GM21825 (cell line): ENCODE data around the gene ZPR1.
"Not testable (repeated sequence)": the region's sequence is repeated elsewhere in the genome, so short reads cannot be mapped to it uniquely, and the experiment has no call there.

Experiments used
- ATAC-seq: cut with Tn5 transposase; IDR thresholded peaks from one replicate; pipeline ENCODE4 v1.9.1; 2021; ENCODE audit warnings: mild to moderate bottlenecking, moderate library complexity; ENCODE audit not compliant: unreplicated experiment

The ZPR1 gene, protein sequence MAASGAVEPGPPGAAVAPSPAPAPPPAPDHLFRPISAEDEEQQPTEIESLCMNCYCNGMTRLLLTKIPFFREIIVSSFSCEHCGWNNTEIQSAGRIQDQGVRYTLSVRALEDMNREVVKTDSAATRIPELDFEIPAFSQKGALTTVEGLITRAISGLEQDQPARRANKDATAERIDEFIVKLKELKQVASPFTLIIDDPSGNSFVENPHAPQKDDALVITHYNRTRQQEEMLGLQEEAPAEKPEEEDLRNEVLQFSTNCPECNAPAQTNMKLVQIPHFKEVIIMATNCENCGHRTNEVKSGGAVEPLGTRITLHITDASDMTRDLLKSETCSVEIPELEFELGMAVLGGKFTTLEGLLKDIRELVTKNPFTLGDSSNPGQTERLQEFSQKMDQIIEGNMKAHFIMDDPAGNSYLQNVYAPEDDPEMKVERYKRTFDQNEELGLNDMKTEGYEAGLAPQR

DNA sequence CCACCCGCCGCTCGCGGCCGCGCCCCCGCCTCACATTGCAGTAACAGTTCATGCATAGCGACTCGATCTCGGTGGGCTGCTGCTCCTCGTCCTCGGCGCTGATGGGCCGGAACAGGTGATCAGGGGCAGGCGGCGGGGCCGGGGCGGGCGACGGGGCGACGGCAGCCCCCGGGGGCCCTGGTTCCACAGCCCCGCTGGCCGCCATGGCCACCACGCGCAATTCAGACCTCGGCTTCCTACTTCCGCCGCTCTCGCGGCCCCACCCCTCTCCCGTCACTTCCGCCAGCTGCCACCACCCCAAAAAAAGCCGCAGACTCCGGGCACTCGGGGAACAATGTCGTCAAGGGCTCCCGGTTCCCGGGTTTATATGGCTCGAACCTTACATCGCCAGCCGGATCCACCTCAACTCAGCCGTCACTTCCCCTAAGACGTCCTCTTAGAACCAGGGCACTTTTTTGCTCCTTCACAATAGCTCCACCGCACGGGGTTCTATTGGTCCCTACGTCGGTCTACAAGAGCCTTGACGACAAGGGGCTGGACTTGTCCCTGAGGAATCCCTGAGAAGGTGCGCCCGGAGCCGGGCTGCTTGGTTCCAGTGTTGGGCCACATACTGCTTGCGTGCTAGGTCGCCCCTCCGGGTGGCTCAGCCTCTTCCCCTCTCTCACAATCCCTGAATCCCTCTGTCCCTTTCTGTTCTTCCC is at the start of gene ZPR1:
Gene ZPR1 (minus strand): TSS at position 238 of the 701 bp plus-strand sequence. CDS start 33 bp downstream, at position 205.
- peak; percentile 82 for ATAC-seq

DNA sequence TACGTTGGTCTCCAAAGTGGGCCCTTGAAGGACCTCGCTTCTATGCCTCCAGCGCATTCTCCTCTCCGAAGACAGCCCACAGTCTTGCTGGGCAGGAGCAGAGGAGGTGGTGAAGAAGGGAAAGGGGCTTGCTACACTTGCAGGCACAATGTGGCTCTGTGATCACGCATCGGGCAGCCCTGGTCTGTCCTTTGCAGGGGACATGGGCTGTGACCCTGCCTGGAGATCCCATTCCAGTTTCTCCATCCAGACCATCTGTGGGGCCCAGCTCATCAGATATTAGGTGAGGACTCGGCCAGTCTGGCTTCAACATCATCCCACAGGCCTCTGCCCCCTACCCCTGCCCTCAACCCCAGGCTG is 48.8 kb upstream of the ZPR1 start:
- ATAC-seq, result no peak

DNA sequence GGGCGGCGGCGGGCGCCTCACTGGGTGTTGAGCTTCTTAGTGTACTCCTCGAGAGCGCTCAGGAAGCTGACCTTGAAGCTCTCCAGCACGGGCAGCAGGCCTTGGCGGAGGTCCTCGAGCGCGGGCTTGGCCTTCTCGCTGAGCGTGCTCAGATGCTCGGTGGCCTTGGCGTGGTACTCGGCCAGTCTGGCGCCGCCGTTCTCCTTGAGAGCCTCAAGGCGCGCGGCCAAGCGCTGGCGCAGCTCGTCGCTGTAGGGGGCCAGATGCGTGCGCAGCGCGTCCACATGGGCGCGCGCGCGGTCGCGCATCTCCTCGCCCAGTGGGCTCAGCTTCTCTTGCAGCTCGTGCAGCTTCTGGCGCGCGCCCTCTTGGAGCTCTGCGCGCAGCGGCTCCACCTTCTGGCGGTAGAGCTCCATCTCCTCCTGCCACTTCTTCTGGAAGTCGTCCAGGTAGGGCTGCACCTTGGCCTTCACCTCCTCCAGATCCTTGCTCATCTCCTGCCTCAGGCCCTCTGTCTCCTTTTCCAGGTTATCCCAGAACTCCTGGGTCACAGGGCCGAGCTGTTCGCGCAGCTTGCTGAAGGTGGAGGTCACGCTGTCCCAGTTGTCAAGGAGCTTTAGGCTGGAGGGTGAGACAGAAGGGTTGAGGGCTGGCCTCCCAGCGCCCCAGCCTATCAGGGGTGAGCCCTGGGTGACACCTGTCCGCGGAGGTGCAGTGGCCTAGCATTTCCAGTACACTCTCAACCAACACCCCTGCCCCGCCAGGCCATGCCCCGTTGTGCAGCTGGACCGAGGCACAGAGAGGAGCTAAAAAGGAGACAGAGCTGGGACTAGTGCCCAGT is 48.2 kb upstream of the ZPR1 start:
- peak; percentile 85 for ATAC-seq

DNA sequence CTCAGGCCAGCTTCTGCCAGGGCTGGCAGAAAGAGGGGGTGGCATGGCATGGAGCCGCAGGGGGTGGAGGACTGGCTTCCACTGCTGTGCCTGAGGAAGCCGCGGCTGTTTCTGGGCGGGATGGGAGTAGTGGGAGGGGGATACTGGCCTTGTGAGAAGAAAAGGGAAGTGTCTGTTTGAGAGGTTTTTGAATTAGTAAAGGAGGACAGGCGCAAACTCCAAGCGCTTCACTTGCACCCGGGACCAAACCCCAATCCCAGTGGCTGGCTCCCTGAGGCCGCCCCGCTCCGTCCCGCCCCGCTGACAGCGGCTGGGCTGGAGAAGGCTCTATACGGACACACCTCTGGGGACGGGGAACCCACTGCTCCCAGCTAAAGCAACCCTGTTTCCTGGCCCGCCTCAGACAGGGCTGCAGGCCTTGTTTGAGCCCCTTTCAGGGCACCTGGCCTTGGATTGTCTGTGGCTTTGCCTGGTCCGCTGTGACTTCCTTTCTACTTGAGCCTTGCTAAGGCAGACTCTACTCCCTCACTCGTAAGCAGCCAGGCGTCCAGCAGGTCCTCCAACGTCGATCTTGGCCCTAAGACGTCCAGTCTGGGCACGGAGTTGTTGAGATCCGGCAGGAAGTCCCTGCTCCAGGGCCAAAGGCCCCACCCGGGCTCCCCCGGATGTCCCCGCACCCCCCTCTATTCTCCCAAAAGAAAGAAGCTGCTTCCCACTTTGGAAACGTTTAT is 47.4 kb upstream of the ZPR1 start:
- ATAC-seq, result no peak

DNA sequence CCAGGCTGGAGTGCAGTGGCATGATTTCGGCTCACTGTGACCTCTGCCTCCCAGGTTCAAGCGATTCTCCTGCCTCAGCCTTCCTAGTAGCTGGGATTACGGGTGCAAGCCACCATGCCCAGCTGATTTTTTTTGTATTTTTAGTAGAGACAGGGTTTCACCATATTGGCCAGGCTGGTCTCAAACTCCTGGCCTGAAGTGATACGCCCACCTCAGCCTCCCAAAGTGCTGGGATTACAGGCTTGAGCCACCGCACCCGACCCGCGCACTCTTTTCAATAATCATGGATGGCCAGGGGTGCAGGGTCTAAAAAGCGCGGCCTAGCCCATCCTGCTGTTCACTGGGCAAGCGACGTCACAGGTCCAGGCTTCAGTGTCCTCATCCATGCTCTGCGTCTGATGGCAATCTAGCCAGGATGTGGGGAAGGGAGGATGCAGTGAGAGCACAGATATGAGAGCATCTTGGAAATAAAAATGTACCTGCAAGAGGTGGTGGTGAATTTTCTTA is 46.8 kb upstream of the ZPR1 start:
- not testable (repeated sequence) for ATAC-seq

DNA sequence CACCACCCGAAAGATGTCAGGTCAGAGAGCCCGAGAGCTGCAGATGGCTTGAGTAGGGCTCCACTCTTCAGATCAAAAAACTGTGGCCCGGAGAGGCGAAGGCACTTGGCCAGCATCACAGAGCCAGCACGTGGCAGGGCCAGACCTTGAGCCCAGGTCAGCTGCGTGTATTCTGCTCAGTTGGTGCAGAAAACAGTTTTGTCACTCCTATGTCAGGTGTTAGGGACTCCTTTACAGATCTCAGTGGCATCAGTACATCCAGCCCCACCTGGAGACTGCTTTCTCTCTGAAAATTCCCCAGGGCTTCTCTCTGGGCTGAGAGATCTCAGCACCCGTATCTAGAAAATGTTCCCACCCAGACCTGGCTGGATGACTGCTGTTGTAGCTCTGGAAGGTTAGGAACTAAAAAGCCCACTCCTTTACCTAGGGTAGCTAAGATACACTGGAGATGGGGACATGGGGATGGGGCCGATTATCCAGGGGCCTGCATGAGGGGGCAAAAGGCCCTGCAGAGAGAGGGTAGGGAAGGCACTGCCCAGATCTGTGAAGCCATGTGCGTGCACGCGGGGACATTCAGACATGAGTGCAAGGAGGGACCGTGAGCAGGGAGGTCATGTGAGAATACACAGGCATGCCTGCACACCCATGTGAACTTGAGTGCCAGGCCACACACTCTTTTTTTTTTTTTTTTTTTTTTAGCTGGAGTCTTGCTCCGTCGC is 46.2 kb upstream of the ZPR1 start:
- ATAC-seq, result no peak

DNA sequence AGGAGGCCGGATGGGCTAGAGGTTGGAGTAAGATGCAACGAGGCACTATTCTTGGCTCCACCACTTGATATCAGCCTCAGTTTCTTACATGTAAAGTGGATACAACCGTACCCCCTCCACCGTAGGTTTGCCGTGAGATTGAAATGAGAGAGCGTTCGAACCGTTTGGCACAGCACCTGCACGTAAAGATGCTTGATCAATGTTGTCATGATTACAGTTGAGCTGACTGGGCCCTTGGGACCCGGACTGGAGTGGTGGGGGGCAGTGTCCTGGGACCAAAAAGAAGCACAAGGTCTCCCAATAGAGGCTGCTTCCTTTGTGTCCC is 45.6 kb upstream of the ZPR1 start:
- ATAC-seq, result no peak

DNA sequence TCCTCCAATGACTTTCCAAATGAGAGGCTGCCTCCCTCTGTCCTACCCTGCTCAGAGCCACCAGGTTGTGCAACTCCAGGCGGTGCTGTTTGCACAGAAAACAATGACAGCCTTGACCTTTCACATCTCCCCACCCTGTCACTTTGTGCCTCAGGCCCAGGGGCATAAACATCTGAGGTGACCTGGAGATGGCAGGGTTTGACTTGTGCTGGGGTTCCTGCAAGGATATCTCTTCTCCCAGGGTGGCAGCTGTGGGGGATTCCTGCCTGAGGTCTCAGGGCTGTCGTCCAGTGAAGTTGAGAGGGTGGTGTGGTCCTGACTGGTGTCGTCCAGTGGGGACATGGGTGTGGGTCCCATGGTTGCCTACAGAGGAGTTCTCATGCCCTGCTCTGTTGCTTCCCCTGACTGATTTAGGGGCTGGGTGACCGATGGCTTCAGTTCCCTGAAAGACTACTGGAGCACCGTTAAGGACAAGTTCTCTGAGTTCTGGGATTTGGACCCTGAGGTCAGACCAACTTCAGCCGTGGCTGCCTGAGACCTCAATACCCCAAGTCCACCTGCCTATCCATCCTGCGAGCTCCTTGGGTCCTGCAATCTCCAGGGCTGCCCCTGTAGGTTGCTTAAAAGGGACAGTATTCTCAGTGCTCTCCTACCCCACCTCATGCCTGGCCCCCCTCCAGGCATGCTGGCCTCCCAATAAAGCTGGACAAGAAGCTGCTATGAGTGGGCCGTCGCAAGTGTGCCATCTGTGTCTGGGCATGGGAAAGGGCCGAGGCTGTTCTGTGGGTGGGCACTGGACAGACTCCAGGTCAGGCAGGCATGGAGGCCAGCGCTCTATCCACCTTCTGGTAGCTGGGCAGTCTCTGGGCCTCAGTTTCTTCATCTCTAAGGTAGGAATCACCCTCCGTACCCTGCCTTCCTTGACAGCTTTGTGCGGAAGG is 44.8 kb upstream of the ZPR1 start:
- ATAC-seq, result no peak

DNA sequence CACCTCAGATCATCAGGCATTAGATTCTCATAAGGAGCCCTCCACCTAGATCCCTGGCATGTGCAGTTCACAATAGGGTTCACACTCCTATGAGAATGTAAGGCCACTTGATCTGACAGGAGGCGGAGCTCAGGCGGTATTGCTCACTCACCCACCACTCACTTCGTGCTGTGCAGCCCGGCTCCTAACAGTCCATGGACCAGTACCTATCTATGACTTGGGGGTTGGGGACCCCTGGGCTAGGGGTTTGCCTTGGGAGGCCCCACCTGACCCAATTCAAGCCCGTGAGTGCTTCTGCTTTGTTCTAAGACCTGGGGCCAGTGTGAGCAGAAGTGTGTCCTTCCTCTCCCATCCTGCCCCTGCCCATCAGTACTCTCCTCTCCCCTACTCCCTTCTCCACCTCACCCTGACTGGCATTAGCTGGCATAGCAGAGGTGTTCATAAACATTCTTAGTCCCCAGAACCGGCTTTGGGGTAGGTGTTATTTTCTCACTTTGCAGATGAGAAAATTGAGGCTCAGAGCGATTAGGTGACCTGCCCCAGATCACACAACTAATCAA is 44.0 kb upstream of the ZPR1 start:
- ATAC-seq, result no peak

DNA sequence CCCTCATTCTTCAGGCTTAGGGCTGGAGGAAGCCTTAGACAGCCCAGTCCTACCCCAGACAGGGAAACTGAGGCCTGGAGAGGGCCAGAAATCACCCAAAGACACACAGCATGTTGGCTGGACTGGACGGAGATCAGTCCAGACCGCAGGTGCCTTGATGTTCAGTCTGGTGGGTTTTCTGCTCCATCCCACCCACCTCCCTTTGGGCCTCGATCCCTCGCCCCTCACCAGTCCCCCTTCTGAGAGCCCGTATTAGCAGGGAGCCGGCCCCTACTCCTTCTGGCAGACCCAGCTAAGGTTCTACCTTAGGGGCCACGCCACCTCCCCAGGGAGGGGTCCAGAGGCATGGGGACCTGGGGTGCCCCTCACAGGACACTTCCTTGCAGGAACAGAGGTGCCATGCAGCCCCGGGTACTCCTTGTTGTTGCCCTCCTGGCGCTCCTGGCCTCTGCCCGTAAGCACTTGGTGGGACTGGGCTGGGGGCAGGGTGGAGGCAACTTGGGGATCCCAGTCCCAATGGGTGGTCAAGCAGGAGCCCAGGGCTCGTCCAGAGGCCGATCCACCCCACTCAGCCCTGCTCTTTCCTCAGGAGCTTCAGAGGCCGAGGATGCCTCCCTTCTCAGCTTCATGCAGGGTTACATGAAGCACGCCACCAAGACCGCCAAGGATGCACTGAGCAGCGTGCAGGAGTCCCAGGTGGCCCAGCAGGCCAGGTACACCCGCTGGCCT is 42.5 kb upstream of the ZPR1 start:
- ATAC-seq, result no peak

DNA sequence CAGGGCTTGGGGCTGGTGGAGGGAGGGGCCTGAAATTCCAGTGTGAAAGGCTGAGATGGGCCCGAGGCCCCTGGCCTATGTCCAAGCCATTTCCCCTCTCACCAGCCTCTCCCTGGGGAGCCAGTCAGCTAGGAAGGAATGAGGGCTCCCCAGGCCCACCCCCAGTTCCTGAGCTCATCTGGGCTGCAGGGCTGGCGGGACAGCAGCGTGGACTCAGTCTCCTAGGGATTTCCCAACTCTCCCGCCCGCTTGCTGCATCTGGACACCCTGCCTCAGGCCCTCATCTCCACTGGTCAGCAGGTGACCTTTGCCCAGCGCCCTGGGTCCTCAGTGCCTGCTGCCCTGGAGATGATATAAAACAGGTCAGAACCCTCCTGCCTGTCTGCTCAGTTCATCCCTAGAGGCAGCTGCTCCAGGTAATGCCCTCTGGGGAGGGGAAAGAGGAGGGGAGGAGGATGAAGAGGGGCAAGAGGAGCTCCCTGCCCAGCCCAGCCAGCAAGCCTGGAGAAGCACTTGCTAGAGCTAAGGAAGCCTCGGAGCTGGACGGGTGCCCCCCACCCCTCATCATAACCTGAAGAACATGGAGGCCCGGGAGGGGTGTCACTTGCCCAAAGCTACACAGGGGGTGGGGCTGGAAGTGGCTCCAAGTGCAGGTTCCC is 41.8 kb upstream of the ZPR1 start, which contains the start of gene APOC3:
Gene APOC3 (plus strand): TSS at position 383 of the 659 bp plus-strand sequence. CDS start 676 bp downstream, outside the sequence.
- ATAC-seq, result no peak

DNA sequence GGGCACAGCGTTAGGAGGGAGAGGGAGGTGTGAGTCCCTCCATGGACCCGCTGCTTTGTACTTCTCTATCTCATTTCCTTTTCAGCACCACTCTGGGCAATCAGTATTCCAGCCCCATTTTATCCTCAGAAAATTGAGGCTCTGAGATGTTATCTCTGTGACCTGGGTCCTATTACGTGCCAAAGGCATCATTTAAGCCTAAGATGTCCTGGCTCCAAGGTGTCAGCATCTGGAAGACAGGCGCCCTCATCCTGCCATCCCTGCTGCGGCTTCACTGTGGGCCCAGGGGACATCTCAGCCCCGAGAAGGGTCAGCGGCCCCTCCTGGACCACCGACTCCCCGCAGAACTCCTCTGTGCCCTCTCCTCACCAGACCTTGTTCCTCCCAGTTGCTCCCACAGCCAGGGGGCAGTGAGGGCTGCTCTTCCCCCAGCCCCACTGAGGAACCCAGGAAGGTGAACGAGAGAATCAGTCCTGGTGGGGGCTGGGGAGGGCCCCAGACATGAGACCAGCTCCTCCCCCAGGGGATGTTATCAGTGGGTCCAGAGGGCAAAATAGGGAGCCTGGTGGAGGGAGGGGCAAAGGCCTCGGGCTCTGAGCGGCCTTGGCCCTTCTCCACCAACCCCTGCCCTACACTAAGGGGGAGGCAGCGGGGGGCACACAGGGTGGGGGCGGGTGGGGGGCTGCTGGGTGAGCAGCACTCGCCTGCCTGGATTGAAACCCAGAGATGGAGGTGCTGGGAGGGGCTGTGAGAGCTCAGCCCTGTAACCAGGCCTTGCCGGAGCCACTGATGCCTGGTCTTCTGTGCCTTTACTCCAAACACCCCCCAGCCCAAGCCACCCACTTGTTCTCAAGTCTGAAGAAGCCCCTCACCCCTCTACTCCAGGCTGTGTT is 41.1 kb upstream of the ZPR1 start:
- ATAC-seq, result no peak

DNA sequence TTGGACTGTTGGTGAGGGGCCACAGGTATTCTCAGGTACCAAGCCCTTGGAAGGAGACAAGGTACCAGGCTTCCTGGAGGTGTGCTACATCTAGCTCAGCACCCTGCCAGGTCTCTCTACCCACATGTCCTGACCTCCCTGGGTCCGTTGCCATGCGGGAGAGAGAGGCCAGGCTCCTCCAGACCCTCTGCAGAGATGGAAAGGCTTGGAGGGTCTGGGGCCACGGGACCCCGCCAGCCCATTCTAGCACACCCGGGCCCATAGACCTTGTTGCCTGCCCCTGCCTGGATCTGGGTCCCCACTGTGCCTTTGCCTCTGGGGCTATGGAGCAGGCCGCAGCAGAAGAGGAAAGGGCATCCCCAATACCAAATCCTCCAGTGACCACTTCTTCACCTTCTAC is 39.6 kb upstream of the ZPR1 start:
- ATAC-seq, result no peak

DNA sequence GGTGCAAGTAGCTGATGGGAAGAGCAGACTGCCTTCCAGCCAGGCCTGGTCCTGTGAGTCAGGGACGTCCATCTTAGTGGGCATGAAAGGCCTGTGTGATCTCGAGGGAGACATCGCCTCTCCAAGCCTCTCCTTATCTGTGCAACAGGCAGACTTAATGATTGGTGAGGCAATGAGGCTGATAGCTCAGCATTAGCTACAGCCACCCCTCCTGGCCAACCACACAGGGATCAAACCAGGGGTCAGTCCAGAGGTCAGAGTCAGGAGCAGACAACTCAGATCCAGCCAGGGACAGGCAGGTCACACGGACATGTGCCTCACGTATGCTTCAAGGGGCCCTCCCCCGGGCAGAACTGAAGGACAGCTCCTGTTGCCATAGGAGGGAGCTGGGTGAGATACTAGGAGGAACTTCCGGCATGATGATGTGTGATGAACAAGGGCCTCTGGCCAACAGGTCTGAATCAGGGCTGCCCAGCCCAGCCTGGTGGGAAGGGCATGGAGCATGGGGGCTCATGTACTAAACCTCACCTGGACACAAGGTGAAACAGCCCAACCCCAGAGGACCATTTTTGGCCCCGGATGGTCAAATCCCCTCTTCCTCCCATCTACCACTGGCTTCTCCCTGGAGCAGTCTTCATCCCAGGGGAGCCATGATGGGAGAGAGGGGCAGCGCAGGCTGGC is 39.1 kb upstream of the ZPR1 start:
- ATAC-seq, result no peak

DNA sequence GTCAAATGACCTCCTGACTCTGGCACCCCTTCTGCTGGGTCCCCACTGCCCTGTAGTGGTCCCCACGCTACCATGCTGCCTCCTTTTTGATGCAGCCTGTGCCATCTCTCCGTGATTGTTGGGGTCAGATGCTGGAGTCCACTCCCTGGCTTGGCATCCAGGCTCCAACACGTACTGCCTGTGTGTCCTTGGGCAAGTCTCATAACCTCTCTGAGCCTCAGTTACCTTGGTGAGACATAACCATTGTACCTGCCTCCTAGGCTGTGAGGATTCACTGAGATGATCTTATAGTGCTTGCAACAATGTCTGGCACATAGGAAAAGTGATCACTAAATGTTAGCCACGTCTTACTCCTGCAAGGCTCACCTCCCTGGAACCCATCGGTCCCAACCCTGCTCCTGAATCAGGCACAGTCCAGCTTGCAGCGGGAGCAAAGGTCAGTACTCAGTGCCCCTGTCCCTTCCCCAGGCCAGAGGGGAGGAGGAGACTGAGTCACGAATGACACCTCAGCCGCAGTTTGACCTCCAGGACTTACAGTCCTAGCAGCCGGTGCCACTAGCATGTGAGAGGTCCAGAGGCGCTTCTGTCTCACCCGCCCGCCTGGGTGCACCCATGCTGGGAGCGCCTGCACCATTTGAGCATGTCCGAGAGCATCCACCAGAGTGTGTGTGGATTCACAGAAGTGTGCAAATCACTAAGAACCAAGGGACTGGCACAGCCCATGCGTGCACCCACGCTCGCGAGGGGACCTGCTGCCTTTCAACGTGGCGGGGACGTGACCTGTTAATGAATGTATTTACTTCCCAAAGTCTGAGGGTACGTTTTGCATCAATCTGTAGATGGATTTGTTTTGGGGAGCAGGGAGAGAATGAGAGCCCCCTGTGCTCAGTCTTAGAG is 38.3 kb upstream of the ZPR1 start:
- ATAC-seq, result no peak
